ENCODE data around the gene SLC25A19. TPM values are rescaled to one million over a fixed set of nuclear protein-coding genes. Genes with fewer than 3 reads are reported as not detected.

Gene SLC25A19
- total RNA-seq = 7.4 and 14.7 TPM in 2 replicates

DNA sequence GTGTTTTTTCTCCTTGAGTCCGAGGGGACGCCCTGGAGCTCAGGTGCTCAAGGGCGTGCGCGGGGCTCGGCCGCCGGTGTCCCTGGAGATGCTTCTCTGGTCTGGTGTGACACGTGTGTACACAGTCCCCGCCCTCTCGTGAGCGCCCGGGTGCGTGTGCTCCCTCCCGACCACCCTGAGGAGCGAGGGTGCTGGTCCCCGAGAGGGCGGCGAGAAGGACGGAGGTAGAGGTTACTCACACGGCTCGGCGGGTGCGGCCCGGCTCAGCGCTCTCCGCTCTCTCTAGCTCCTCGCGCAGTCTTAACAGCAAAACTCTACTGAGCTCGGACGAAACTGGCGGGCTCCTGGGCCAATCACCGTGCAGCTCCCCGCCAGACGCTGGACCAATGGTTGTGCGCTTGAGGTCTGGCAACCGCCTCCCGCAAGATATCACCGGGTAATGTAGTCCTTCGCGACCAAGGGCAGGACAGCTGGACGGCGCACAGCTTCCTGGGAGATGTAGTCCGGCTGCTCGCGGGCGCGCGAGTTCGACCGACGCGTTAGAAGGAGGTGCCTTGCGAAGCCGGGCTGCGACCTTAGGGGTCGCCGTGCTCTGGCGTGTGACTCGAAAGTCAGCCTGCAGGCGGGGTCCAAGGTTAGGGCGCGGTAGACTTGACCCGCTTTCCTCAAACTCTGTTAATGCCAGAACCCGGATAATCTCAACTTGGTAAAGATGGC lies at the start of gene SLC25A19:
Gene SLC25A19, minus strand, starts transcription at position 319 of the 717 bp plus-strand sequence. CDS start 2,669 bp downstream, outside the sequence.

DNA sequence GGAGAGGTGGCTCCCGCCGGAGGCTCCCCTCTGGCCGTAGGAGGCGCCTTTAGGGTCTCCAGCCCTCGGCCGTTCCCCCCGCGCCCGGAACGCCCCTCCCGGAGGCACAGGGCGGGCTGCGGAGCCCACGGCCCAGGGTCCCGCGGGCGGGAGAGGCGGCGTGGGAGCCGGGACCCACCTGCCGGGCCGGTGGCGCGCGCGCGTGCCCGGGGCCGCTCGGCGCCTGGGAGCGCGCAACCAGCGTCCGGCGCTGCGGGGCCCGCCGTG lies 18.3 kb downstream of the SLC25A19 start, which contains the start of gene MIF4GD:
Gene MIF4GD, minus strand, starts transcription at position 266 of the 267 bp plus-strand sequence. CDS start 1,036 bp downstream, outside the sequence.

GRCh38 chr17:75261336-75262111 lies 27.7 kb downstream of the SLC25A19 start, which contains the start of the genes GGA3 and MRPS7:
Gene GGA3 (minus strand): TSS chr17:75261606. CDS start chr17:75261587, 19 bp downstream.
Gene MRPS7 (plus strand): TSS chr17:75261879. CDS start chr17:75261901, 22 bp downstream.

Other genes starting within 250 kb of the SLC25A19 start
- gene ATP5PD, start 242.5 kb downstream of the SLC25A19 start, total RNA-seq = 285 and 333 TPM in 2 replicates
- 10.4 and 13.3 TPM in 2 replicates for gene KCTD2, start 242.2 kb downstream of the SLC25A19 start, total RNA-seq
- 4.7 and 13.4 TPM in 2 replicates for gene SLC16A5, start 201.5 kb downstream of the SLC25A19 start, total RNA-seq
- 2.3 and 4.1 TPM in 2 replicates for gene ARMC7, start 179.5 kb downstream of the SLC25A19 start, total RNA-seq
- 203 and 206 TPM in 2 replicates for gene NT5C, start 157.7 kb downstream of the SLC25A19 start, total RNA-seq
- gene JPT1, start 134.9 kb downstream of the SLC25A19 start, total RNA-seq = 175 and 272 TPM in 2 replicates
- gene SUMO2, start 106.5 kb downstream of the SLC25A19 start, total RNA-seq = 98.9 and 112 TPM in 2 replicates
- 25.8 and 38.1 TPM in 2 replicates for gene NUP85, start 83.8 kb downstream of the SLC25A19 start, total RNA-seq
- 13.3 and 23.7 TPM in 2 replicates for gene GGA3, start 27.8 kb downstream of the SLC25A19 start, total RNA-seq
- 59.7 and 89.9 TPM in 2 replicates for gene MRPS7, start 27.6 kb downstream of the SLC25A19 start, total RNA-seq
- 15.2 and 37.2 TPM in 2 replicates for gene MIF4GD, start 18.2 kb downstream of the SLC25A19 start, total RNA-seq
- gene GRB2, start 116.2 kb upstream of the SLC25A19 start, total RNA-seq = 49.9 and 83.7 TPM in 2 replicates
- 38.7 and 41.3 TPM in 2 replicates for gene TMEM94, start 167.2 kb upstream of the SLC25A19 start, total RNA-seq
- gene CASKIN2, start 226.1 kb upstream of the SLC25A19 start, total RNA-seq = 6.3 and 9.5 TPM in 2 replicates
- 28.5 and 36.9 TPM in 2 replicates for gene TSEN54, start 227.1 kb upstream of the SLC25A19 start, total RNA-seq
- 14.5 and 14.7 TPM in 2 replicates for gene LLGL2, start 236.3 kb upstream of the SLC25A19 start, total RNA-seq

Data from hair follicular keratinocyte (primary cell).